IgD-negative memory B cell (primary cell): ENCODE results near the gene CHN2. TPM values are rescaled to one million over a fixed set of nuclear protein-coding genes. Genes with fewer than 3 reads are reported as not detected.

Source experiments
- H3K27ac Mint-ChIP-seq, 3 donors: one replicate each; pipeline ENCODE4 v1.8.0; 2020 to 2022; ENCODE audit warnings: mild to moderate bottlenecking in 3 of 3, mixed read lengths in 3 of 3, moderate library complexity in 1 of 3
- H3K27me3 Mint-ChIP-seq: one replicate; pipeline ENCODE4 v1.8.0; 2021; ENCODE audit warnings: mixed read lengths
- H3K36me3 Mint-ChIP-seq: one replicate; pipeline ENCODE4 v1.8.0; 2020; ENCODE audit warnings: mild to moderate bottlenecking, mixed read lengths
- H3K4me1 Mint-ChIP-seq, 3 donors: one replicate each; pipeline ENCODE4 v1.8.0; 2020 to 2022; ENCODE audit warnings: mixed read lengths in 3 of 3, mild to moderate bottlenecking in 1 of 3
- H3K4me3 Mint-ChIP-seq, 4 donors: one replicate each; pipeline ENCODE4 v1.8.0; 2020 to 2022; ENCODE audit warnings: mild to moderate bottlenecking in 4 of 4, mixed read lengths in 4 of 4, moderate library complexity in 3 of 4
- H3K9me3 Mint-ChIP-seq, 3 donors: one replicate each; pipeline ENCODE4 v1.8.0; 2020 to 2021; ENCODE audit warnings: mixed read lengths in 3 of 3, mild to moderate bottlenecking in 1 of 3
- polyA plus RNA-seq: library from polyadenylated mRNA; unstranded; fragments of 300-500 nt; fragmentation: Illumina TruSeq; gene quantifications from one replicate; pipeline ENCODE4 v1.2.3, GENCODE V29; 2021

CHN2 gene
- polyA plus RNA-seq, 1 donor from 2014 or later: 3.0 TPM

GRCh38 chr7:29340696-29341095 is 146.1 kb downstream of the CHN2 start:
- H3K27me3 Mint-ChIP-seq: peaks cover 6% of the 10 kb centered on the region
- no peaks in the 10 kb centered on the region for H3K9me3 Mint-ChIP-seq
- no peak overlapping the region for H3K27ac Mint-ChIP-seq
- H3K4me3 Mint-ChIP-seq: no peak overlapping the region
- H3K4me1 Mint-ChIP-seq: peaks cover 3 to 10% (median 5%) of the 10 kb centered on the region in 3 donors
- H3K36me3 Mint-ChIP-seq: peaks cover 4% of the 10 kb centered on the region

DNA sequence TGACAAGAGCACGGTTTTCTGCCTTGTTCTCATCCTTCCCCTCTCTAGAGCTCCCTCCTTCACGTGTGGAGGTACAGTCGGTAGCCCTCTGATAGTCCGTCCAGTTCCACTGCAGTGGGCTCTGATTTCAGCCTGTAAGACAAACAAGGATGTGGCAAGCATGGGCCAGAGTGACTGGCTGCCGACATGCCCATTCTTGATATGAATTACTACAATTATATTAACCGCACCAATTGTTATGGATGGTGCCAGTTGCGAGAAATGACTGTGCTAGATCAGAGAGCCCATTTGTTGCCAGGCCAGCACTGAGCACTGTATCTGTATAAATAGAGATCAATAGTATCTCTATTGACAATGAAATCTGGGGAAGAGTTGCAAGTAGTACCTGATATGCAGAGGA is 146.6 kb downstream of the CHN2 start:
- H3K27me3 Mint-ChIP-seq: peaks cover 6% of the 10 kb centered on the region
- H3K4me1 Mint-ChIP-seq: peaks cover 3 to 10% (median 5%) of the 10 kb centered on the region in 3 donors
- peaks cover 2% of the 10 kb centered on the region for H3K36me3 Mint-ChIP-seq
- no peak overlapping the region for H3K27ac Mint-ChIP-seq
- H3K9me3 Mint-ChIP-seq: no peaks in the 10 kb centered on the region
- H3K4me3 Mint-ChIP-seq: no peak overlapping the region

- Mint-ChIP-seq H3K4me1 (peaks cover 0 to 2% (median 1%) of the 10 kb centered on the region in 3 donors), H3K27ac (no peak overlapping the region), H3K36me3 (no peaks in the 10 kb centered on the region), H3K27me3 (peaks cover 1% of the 10 kb centered on the region), H3K9me3 (no peaks in the 10 kb centered on the region), H3K4me3 (no peak overlapping the region)
These were observed 148.2 kb downstream of the CHN2 start for GRCh38 chr7:29342761-29343160.

DNA sequence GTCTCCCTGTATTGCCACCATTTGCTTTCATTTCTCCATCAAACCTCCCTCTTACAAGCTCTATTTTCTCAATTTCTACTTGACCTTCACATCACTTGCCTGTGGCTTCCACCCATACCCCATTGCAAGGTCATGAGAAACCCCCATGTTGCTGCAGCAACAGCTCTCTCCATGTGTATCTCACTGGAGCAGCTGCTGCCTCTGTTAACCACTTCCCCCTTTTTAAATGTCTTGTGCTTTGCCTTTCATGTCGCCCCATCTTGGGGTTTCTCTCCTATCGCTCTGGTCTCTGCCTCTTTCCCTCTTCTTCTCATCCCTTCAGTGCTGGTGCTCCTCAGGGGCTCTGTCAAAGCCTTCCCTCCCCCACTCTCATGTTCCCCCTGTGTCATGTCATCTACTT is 148.8 kb downstream of the CHN2 start:
- Mint-ChIP-seq H3K36me3 (no peaks in the 10 kb centered on the region), H3K27me3 (peaks cover 1% of the 10 kb centered on the region), H3K27ac (no peak overlapping the region), H3K4me3 (no peak overlapping the region), H3K9me3 (no peaks in the 10 kb centered on the region), H3K4me1 (no peaks in the 10 kb centered on the region)

DNA sequence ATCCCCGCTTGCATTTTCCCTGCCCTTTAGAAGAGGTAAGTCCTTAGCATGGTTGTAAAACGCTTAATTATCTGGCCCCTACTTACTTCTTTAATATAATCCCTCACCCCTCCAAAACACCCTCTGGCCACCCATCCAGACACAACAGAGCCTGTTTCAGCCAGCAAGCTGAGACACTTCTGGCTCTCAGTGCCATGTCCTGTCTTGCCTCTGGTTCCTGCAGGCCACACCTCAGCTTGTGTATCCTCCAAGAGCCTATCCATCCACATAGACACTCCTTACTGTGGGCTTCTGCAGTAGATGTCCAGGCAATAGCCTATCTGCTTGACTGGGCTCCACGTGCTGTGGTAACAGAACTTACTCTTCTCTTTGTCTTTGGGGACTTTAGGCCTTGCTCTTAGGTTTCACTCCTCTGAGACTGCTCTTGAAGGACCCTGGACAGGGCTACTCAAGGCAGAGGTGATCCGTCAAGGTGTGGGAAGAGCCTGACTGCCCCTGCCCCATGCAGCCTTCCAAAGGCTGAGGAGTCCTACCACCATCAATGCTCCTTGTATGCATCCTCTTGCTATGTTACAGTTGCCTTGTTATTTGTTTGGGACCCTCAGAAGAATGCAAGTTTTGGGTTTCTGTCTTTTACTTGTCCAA is 149.9 kb downstream of the CHN2 start:
- H3K27me3 Mint-ChIP-seq: peaks cover 1% of the 10 kb centered on the region
- H3K4me3 Mint-ChIP-seq: no peak overlapping the region
- no peaks in the 10 kb centered on the region for H3K9me3 Mint-ChIP-seq
- no peaks in the 10 kb centered on the region for H3K36me3 Mint-ChIP-seq
- no peaks in the 10 kb centered on the region for H3K4me1 Mint-ChIP-seq
- H3K27ac Mint-ChIP-seq: no peak overlapping the region

DNA sequence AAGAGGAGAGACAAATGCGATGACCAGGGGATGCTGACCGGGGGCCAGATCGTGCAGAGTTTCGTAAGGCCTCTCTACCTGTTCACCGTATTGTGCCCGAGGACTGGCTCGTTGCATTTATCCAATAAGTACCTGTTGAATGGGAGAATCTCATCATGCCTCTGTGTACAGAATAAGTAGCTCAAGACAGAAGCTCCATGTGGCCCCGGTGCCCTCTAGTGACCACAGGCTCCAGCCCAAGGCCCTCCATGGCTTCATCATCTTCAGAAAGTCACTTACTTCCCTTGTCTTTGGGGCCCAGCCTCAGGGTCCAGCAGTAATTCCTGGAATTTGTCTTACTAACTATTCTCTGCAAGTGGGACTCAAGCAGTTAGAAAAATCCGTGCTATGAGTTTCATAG is 151.0 kb downstream of the CHN2 start:
- Mint-ChIP-seq H3K9me3 (no peaks in the 10 kb centered on the region), H3K27me3 (no peaks in the 10 kb centered on the region), H3K4me1 (no peaks in the 10 kb centered on the region), H3K27ac (no peak overlapping the region), H3K4me3 (no peak overlapping the region), H3K36me3 (no peaks in the 10 kb centered on the region)

DNA sequence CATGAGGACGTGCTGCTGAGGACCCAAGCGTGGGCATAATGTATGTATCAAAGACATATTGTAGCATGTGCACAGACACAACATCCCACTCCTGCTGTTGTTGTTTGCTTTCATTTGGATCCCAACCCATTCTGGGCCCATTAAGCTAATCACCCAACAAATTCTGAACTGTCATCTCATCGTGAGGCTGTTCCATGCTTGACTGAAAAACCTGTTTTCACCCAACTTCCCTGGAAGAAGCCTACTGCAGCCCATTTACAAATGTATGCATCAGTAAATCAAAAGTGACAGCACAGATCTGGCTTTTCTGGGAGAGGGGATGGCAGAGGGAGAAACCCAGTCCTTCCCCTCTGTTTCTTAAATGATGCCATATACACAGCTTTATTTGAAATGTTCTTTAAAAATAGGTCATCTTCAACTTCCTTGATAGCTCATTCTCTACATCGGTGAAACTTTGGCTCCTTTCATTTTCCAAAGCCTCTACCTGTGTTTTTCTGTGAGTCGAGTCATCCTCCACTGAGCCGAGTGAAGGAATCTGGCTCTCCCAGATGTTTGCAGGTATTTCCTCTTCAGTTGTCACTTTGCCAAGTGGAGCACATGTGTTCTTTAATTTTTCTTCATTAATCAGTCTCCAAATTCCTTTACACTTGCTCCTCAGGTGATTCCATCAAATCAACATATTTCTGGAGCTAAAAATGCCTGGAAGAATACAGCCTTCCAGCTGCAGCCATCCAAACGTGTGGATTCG is 151.8 kb downstream of the CHN2 start:
- Mint-ChIP-seq H3K27ac (no peak overlapping the region), H3K9me3 (no peaks in the 10 kb centered on the region), H3K36me3 (no peaks in the 10 kb centered on the region), H3K4me1 (no peaks in the 10 kb centered on the region), H3K4me3 (no peak overlapping the region), H3K27me3 (no peaks in the 10 kb centered on the region)

DNA sequence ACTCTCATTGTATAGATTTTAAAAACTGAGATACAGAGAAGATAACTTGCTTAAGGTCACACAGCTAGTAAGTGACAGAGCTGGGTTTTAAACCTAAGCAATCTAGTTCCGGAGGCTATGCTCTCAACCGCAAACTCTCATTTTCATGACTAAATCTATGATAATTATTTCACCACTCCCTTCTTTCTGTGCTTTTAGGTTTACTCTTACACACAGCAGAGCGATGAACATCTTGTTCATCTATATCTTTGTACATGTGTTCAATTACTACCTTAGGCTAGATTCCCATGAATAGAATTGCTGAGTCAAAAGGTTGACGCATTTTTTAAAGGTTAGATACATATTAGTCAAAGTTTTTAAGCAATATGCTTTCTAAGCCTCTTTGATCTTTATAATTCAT is 154.8 kb downstream of the CHN2 start:
- Mint-ChIP-seq H3K9me3 (no peaks in the 10 kb centered on the region), H3K4me1 (no peaks in the 10 kb centered on the region), H3K36me3 (no peaks in the 10 kb centered on the region), H3K27me3 (peaks cover 1% of the 10 kb centered on the region), H3K4me3 (no peak overlapping the region), H3K27ac (no peak overlapping the region)

GRCh38 chr7:29350351-29350750 is 155.8 kb downstream of the CHN2 start:
- no peak overlapping the region for H3K27ac Mint-ChIP-seq
- peaks cover 1% of the 10 kb centered on the region for H3K27me3 Mint-ChIP-seq
- no peaks in the 10 kb centered on the region for H3K9me3 Mint-ChIP-seq
- H3K4me3 Mint-ChIP-seq: no peak overlapping the region
- no peaks in the 10 kb centered on the region for H3K4me1 Mint-ChIP-seq
- H3K36me3 Mint-ChIP-seq: no peaks in the 10 kb centered on the region

DNA sequence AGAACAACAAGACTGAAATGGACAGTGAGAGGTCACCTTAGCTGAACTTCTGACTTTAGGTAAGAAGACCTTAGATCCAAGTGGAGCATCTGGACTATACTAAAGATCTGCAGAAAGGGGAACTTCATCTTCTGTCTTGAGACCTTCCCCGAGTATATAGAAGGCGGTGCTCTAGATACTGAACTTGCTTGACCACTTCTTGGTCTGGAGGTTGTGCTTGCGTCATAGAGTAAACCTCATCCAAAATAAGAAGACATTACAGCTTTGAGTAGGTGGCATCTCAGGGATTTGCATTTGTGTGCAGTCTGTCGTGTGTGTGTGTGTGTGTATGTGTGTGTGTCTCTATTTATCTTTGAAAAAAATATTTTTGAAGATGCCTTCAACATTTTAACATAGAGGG is 157.5 kb downstream of the CHN2 start:
- no peaks in the 10 kb centered on the region for H3K4me1 Mint-ChIP-seq
- no peak overlapping the region for H3K4me3 Mint-ChIP-seq
- no peak overlapping the region for H3K27ac Mint-ChIP-seq
- H3K27me3 Mint-ChIP-seq: peaks cover 1% of the 10 kb centered on the region
- no peaks in the 10 kb centered on the region for H3K9me3 Mint-ChIP-seq
- H3K36me3 Mint-ChIP-seq: no peaks in the 10 kb centered on the region

GRCh38 chr7:29353810-29354209 is 159.2 kb downstream of the CHN2 start:
- Mint-ChIP-seq H3K4me3 (no peak overlapping the region), H3K4me1 (no peaks in the 10 kb centered on the region), H3K27me3 (peaks cover 1% of the 10 kb centered on the region), H3K36me3 (no peaks in the 10 kb centered on the region), H3K9me3 (no peaks in the 10 kb centered on the region), H3K27ac (no peak overlapping the region)

DNA sequence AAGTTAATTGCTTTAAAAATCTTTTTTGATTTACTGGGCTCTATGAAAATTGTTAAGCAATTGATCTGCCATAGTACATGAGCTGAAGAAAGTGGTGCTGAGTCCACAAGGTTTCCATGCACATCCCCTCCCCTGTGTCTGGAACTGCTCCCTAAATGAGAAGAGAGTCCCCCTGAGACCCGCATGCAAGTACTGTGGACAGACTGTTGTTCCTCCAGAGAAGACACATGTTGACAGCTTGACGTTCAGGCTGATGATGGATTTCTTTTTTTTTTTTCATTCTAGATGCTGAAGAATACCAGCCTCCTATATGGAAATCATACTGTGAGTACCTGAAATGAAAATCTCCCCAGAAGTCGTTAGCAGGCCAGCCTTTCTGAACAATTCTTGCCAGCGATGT is 159.8 kb downstream of the CHN2 start:
- peaks cover 1% of the 10 kb centered on the region for H3K27me3 Mint-ChIP-seq
- H3K4me3 Mint-ChIP-seq: no peak overlapping the region
- H3K4me1 Mint-ChIP-seq: no peaks in the 10 kb centered on the region
- H3K9me3 Mint-ChIP-seq: no peaks in the 10 kb centered on the region
- no peaks in the 10 kb centered on the region for H3K36me3 Mint-ChIP-seq
- H3K27ac Mint-ChIP-seq: no peak overlapping the region

DNA sequence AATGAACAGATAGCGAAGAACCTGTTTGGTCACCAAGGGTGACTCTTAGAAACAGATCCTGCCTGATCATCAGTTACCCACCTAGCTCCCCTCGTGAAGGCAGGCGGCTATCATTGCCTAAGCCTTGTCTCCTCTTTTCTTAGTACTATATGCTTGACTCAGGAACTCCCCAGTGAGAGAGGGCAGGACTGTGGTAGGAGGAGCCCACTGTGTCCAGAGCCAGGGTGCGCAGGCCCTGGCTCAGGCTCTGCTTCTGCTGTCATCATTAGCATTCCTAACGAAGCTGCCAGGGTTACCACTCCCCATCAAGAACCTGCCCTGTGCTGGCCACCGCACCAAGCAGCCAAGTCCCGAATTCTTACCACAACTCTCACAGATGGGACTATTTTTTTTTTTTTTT is 160.8 kb downstream of the CHN2 start:
- H3K4me1 Mint-ChIP-seq: no peaks in the 10 kb centered on the region
- H3K27me3 Mint-ChIP-seq: peaks cover 1% of the 10 kb centered on the region
- H3K9me3 Mint-ChIP-seq: no peaks in the 10 kb centered on the region
- H3K4me3 Mint-ChIP-seq: no peak overlapping the region
- H3K36me3 Mint-ChIP-seq: no peaks in the 10 kb centered on the region
- H3K27ac Mint-ChIP-seq: no peak overlapping the region

GRCh38 chr7:29356631-29357030 is 162.1 kb downstream of the CHN2 start:
- Mint-ChIP-seq H3K4me1 (no peaks in the 10 kb centered on the region), H3K27me3 (peaks cover 1% of the 10 kb centered on the region), H3K27ac (no peak overlapping the region), H3K4me3 (no peak overlapping the region), H3K9me3 (no peaks in the 10 kb centered on the region), H3K36me3 (no peaks in the 10 kb centered on the region)

DNA sequence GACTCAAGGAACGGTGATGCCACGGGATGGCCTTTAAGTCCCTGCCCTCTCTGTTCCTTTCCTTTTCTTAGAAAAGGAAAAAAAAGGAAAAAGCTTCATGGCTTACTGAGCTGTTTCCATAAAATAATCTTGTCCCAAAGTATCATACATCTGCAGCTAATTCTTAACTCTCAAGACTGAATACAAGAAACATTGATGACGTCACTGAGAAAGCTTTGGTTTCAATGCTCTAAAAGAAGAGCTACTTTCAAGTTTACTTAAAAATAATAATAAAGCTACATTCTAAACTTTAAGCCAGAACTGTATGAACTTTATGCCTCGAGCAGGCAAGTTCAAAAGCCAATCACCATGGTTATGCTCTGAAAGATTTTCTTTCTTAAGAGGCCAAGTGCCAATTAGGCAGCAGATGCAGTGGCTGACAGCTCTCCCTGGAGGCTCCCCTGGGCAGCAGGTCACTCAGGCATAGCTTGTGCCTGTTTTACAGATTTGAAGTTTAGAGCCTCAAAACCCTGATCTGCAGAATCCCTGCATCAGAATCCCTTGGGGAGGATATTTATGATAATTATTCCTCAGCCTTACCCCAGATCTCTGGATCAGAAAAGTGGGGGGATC is 165.0 kb downstream of the CHN2 start:
- no peaks in the 10 kb centered on the region for H3K36me3 Mint-ChIP-seq
- H3K4me3 Mint-ChIP-seq: no peak overlapping the region

More for the DNA sequence above, 165.0 kb downstream of the CHN2 start:
- H3K27me3 Mint-ChIP-seq: no peaks in the 10 kb centered on the region
- no peak overlapping the region for H3K27ac Mint-ChIP-seq
- H3K9me3 Mint-ChIP-seq: no peaks in the 10 kb centered on the region
- H3K4me1 Mint-ChIP-seq: no peaks in the 10 kb centered on the region
